Spinal cord (tissue), 10 donors: ENCODE results near the gene CREM. TPM values are rescaled to one million over a fixed set of nuclear protein-coding genes. Genes with fewer than 3 reads are reported as not detected.
A peak's percentile ranks its signal among the peaks of the same experiment; 100 is the strongest.
"Not testable (repeated sequence)": the region's sequence is repeated elsewhere in the genome, so short reads cannot be mapped to it uniquely, and the experiment has no call there.

Experiments used
- DNase-seq, 6 donors: peaks; one replicate each; pipeline versions ENCODE4 v3.0.0 to v3.0.0-alpha.2; 2013 to 2015; ENCODE audit warnings: low spot score in 6 of 6, low read depth in 4 of 6
- H3K27ac ChIP-seq: one replicate; pipeline ENCODE4 v1.5.1; 2013; ENCODE audit warnings: low read depth, low read length, control low read depth
- H3K27me3 ChIP-seq: one replicate; pipeline ENCODE4 v1.6.1; 2013; ENCODE audit warnings: low read length; ENCODE audit not compliant: control insufficient read depth, insufficient read depth
- H3K36me3 ChIP-seq: one replicate; pipeline ENCODE4 v1.6.1; 2013; ENCODE audit warnings: low read length; ENCODE audit not compliant: control insufficient read depth, insufficient read depth
- H3K4me1 ChIP-seq: one replicate; pipeline ENCODE4 v1.6.1; 2013; ENCODE audit warnings: low read length; ENCODE audit not compliant: control insufficient read depth, insufficient read depth
- H3K4me3 ChIP-seq: one replicate; pipeline ENCODE4 v1.5.1; 2013; ENCODE audit warnings: low read depth, low read length, control low read depth
- H3K9me3 ChIP-seq: one replicate; pipeline ENCODE4 v1.6.1; 2013; ENCODE audit warnings: low read length; ENCODE audit not compliant: control insufficient read depth, insufficient read depth
- WGBS: methylation state at CpG from one replicate; pipeline ENCODE4 v1.1.5; 2013; ENCODE audit warnings: missing lambda C conversion rate; ENCODE audit not compliant: insufficient coverage; 5-methylcytosine and 5-hydroxymethylcytosine counted together
- polyA plus RNA-seq, 2 donors: library from polyadenylated mRNA; unstranded; fragments of 120-200 nt; gene quantifications; one replicate each; pipeline ENCODE4 v1.2.1, GENCODE V29; 2013; ENCODE audit not compliant: insufficient read length in 2 of 2
- total RNA-seq, 2 donors: library from RNA; depleted of rRNA in 1 of 2; stranded (reverse); fragments of 120-200 nt in 1 of 2; fragments of >200 nt in 1 of 2; gene quantifications; one replicate each; pipeline versions ENCODE4 v1.2.3 to v1.2.4, GENCODE V29; 2013 to 2014
- donor health status: healthy.

CREM gene
- total and polyA plus RNA-seq, 4 donors, result 38.4 to 56.8 (median 48.2) TPM

DNA sequence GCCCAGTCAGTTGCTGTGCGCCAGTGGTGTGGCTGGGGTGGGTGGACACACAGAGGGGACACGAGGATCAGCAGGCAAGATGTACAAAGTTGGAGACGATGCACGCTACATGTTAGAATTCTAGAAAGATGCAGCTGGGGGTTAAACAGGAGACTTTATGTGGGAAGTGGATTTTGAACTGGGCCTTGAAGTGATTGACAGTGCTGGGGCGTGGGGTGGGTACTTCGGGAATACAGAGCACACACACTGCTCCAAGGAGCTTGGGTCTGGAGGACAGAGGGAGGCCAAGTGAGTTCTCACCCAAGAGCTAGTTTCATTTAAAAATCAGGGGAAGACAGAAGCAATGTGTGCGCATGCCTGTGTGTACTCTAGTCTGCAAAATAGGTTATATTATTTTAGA lies 87.1 kb downstream of the CREM start:
- H3K4me1 ChIP-seq, result peaks cover 13% of the 10 kb centered on the region
- DNase-seq, result no peak
- WGBS, result 94% methylated on average over 6 of the region's 7 CpGs
- no peaks in the 10 kb centered on the region for H3K27me3 ChIP-seq
- no peak overlapping the region for H3K27ac ChIP-seq
- H3K36me3 ChIP-seq, result no peaks in the 10 kb centered on the region
- H3K9me3 ChIP-seq, result no peaks in the 10 kb centered on the region
- no peak overlapping the region for H3K4me3 ChIP-seq

DNA sequence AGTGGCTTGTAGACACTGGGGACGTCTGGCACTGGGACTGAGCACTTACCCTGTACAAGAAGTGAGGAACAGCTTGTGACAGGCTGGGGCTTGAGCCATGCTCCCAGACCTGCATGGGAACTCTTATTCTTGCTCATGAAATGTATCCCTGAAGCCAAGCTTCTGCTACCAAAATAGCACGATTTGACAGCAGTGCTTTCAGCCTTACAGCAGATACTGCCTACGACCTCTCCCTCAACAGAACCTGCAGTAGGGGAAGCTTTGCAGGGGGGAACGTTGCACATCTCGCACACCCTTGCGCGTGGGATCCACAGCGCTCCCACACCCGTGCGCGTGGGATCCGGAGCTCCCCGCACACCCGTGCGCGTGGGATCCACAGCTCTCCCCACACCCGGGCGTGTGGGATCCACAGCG lies 88.0 kb downstream of the CREM start:
- Histone ChIP-seq H3K4me3 (no peak overlapping the region), H3K4me1 (peaks cover 13% of the 10 kb centered on the region), H3K9me3 (no peaks in the 10 kb centered on the region), H3K27me3 (no peaks in the 10 kb centered on the region), H3K36me3 (no peaks in the 10 kb centered on the region), H3K27ac (no peak overlapping the region)
- 93% methylated on average over 17 of the region's 19 CpGs for WGBS
- DNase-seq, result peak in 1 of 6 donors; percentile 51

DNA sequence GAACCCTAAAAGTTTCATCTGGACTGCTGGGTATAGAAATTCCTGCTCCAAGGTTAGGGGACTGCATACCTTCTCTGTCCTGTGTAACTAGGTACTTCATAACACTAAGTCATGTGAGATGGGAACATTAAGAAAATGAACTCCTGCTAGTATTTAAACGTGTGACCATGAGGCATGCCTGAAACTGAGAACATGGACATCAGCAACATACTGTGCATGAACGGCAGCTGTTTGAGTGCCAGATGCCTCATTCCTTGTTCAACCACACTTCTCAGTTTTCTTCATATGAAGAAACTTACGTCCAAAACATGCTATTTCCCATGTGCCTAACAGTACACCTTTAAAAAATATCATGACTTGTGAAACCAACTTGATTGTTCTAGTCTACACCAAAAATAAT lies 88.5 kb downstream of the CREM start:
- Histone ChIP-seq H3K4me3 (no peak overlapping the region), H3K27ac (no peak overlapping the region), H3K36me3 (no peaks in the 10 kb centered on the region), H3K4me1 (peaks cover 13% of the 10 kb centered on the region), H3K9me3 (no peaks in the 10 kb centered on the region), H3K27me3 (no peaks in the 10 kb centered on the region)
- 80% methylated on average over 3 of the region's 3 CpGs for WGBS
- DNase-seq, result no peak

DNA sequence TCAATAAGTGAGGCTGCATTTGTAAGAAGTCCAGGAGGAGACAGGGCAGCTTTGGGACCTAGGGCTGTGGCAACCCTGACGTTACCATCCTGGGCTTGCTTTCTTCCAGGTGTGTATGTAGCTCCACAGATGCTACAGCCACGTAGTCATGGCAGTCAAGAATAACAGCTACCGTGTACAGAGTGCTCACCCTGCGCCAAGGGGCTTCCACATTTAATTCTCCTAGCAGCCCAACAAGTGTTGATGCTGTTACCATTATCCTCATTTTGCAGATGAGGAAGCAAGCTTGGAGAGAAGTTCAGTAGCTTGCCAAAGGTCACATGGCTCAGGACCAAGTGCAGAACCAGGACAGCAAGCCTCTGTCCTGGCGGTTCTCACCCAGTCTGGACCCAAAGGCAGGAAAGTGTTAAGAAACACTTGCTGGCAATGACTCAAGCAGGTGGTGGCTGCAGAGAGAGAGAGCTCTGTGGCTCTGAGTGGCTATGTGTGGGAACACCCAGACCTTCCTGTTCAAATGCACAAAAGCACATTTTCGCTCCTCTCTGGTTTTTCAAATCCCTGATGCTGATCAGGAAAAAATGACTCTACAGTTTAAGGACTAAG lies 89.8 kb downstream of the CREM start:
- WGBS, result 60% methylated on average over 3 of the region's 6 CpGs
- no peaks in the 10 kb centered on the region for H3K9me3 ChIP-seq
- H3K27ac ChIP-seq, result peak overlapping the region; percentile 22
- no peak overlapping the region for H3K4me3 ChIP-seq
- peak in 4 of 6 donors; percentile 26 to 64 (median 49) for DNase-seq
- H3K27me3 ChIP-seq, result no peaks in the 10 kb centered on the region
- H3K4me1 ChIP-seq, result peaks cover 13% of the 10 kb centered on the region
- no peaks in the 10 kb centered on the region for H3K36me3 ChIP-seq

DNA sequence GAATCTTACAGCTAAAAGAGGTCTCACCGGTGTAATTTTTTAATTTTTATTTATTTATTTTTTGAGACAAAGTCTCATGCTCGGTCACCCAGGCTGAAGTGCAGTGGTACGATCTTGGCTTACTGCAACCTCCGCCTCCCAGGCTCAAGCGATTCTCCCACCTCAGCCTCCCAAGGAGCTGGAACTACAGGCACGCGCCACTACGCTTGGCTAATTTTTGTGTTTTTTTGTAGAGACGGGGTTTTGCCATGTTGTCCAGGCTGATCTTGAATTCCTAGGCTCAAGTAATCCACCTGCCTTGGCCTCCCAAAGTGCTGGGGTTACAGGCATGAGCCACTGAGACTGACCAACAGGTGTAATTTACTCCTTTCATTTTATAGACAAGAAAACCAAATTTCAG lies 90.3 kb downstream of the CREM start:
- H3K4me1 ChIP-seq, result peaks cover 13% of the 10 kb centered on the region
- not testable (repeated sequence) for H3K27me3 ChIP-seq, DNase-seq, H3K9me3 ChIP-seq, H3K36me3 ChIP-seq, H3K4me3 ChIP-seq
- peak overlapping the region; percentile 22 for H3K27ac ChIP-seq
- WGBS, result no CpG with 5 or more reads among the region's 9 CpGs

DNA sequence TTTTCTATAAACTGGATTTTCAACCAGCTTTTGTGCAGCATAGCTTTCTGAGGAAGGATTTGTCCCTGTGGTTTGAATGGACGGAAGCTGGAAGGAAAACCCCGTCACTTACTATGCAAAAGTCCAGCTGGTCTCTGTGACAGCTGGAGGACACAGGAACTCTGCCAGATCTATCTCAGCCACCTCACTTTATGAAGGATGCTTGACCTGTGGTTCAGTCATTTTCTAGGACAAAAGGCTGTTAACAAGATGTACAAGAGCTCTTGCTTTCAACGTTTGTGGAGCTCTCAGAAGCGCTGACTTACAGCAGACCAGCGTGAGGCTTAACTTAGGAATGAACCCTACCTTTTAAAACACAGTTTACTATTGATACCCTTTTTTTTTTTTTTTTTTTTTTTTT lies 90.8 kb downstream of the CREM start:
- H3K36me3 ChIP-seq, result no peaks in the 10 kb centered on the region
- peak overlapping the region; percentile 22 for H3K27ac ChIP-seq
- peak in 4 of 6 donors; percentile 31 to 71 (median 57) for DNase-seq
- no peaks in the 10 kb centered on the region for H3K9me3 ChIP-seq
- H3K4me3 ChIP-seq, result no peak overlapping the region
- H3K27me3 ChIP-seq, result no peaks in the 10 kb centered on the region
- 54% methylated on average over 2 of the region's 5 CpGs for WGBS
- H3K4me1 ChIP-seq, result peaks cover 13% of the 10 kb centered on the region

DNA sequence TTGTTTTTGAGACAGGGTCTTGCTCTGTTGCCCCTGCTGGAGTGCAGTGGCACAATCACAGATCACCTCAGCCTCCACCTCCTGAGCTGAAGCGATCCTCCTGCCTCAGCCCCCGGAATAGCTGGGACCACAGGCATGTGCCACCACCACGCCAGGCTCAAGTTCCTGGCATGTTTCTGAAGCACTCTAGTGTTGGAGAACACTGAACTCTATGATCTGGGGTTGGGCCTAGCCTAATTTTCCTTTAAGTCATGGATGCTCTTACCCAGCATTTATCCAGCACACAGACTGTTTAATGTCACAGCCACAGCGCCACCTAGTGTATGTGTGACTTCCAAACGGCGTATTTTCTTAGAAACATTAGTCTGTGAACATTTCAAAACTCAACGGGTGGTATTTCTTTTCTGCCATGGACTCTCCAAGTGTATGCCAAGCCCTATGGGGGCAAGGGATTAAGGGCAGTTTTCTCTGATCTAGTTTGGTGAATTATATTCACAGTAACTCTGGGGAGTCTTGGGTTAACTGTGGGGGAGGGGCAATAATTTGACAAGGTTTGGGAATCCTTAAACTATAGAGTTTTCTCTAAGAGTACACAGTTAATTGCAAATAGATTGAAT lies 91.8 kb downstream of the CREM start:
- H3K9me3 ChIP-seq, result no peaks in the 10 kb centered on the region
- no peak overlapping the region for H3K4me3 ChIP-seq
- 31% methylated on average over 6 of the region's 7 CpGs for WGBS
- no peaks in the 10 kb centered on the region for H3K36me3 ChIP-seq
- no peaks in the 10 kb centered on the region for H3K27me3 ChIP-seq
- no peak overlapping the region for H3K27ac ChIP-seq
- peaks cover 13% of the 10 kb centered on the region for H3K4me1 ChIP-seq
- peak in 4 of 6 donors; percentile 63 to 91 (median 79) for DNase-seq

DNA sequence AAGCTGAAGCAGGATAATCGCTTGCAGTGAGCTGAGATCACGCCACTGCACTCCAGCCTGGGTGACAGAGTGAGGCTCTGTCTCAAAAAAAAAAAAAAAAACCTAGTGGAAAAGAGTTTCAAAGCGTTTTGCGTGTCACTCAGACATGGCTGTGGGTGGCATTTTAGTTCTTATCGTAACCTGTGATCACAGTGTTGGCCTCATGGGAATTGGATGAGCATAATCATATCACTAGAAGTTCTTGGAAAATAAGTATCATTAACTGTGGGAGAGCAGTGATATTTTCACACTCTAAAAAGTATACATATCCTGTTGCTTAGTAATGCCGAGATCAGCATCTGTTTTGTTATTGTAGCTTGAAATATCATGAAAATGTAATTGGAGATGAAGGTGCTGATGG lies 92.6 kb downstream of the CREM start:
- H3K4me3 ChIP-seq, result no peak overlapping the region
- DNase-seq, result no peak
- 75% methylated on average over 2 of the region's 6 CpGs for WGBS
- H3K9me3 ChIP-seq, result no peaks in the 10 kb centered on the region
- no peaks in the 10 kb centered on the region for H3K36me3 ChIP-seq
- peaks cover 13% of the 10 kb centered on the region for H3K4me1 ChIP-seq
- H3K27me3 ChIP-seq, result no peaks in the 10 kb centered on the region
- H3K27ac ChIP-seq, result no peak overlapping the region

DNA sequence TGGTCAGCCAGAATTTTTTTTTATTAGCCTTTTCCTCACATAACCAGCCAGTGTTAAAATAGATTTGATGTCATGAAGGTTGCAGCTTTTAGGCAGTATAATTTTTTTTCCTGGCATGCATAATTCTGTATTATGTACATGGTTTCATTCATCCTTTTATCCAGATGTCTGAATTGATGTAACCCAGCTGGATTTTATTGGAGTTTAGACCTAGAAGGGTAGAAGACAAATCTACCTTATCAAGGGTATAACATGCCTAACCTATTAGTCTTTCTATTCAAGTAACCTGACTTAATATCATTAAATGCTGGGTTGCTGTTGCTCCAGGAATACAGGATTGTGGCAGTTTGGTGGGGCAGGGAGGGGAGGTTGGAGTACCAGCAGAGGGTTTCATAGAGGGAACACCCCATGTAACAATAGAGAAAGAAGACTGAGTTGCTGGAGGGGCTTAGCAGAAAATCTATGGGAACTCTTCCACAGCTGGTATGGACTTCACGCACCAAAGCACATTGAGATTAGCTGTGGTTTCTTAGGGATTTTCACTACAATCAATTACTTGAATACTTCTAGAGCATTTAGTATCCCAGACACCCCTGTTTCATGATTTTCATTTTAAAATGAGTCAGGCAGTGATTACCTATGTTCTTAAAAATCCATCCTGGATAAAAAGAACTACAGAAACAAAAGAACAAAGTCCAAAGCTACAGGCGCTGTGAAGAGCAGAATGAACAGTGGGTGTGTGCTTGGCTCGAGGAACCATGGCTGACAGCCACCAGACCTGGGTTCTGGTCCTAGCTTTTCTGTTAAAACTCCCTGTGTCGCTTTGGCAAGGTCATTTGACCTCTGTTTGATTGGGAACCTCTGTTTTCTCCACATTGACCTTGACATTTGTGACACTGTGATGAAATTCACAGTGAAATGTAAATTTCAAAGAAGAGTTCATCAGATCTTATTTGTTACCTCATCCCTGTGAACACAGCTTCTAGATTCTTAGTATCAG lies 93.5 kb downstream of the CREM start:
- DNase-seq, result peak in 1 of 6 donors; percentile 24
- H3K4me3 ChIP-seq, result no peak overlapping the region
- peaks cover 13% of the 10 kb centered on the region for H3K4me1 ChIP-seq
- H3K27ac ChIP-seq, result no peak overlapping the region
- no peaks in the 10 kb centered on the region for H3K27me3 ChIP-seq
- H3K9me3 ChIP-seq, result no peaks in the 10 kb centered on the region
- no peaks in the 10 kb centered on the region for H3K36me3 ChIP-seq
- WGBS, result 66% methylated on average over 3 of the region's 4 CpGs
